ENCODE measurements around the gene GPRC5A. TPM values are rescaled to one million over a fixed set of nuclear protein-coding genes. Genes with fewer than 3 reads are reported as not detected.

Gene GPRC5A
- total RNA-seq, 1 experiment from 2014 or later: 0.56 TPM

DNA sequence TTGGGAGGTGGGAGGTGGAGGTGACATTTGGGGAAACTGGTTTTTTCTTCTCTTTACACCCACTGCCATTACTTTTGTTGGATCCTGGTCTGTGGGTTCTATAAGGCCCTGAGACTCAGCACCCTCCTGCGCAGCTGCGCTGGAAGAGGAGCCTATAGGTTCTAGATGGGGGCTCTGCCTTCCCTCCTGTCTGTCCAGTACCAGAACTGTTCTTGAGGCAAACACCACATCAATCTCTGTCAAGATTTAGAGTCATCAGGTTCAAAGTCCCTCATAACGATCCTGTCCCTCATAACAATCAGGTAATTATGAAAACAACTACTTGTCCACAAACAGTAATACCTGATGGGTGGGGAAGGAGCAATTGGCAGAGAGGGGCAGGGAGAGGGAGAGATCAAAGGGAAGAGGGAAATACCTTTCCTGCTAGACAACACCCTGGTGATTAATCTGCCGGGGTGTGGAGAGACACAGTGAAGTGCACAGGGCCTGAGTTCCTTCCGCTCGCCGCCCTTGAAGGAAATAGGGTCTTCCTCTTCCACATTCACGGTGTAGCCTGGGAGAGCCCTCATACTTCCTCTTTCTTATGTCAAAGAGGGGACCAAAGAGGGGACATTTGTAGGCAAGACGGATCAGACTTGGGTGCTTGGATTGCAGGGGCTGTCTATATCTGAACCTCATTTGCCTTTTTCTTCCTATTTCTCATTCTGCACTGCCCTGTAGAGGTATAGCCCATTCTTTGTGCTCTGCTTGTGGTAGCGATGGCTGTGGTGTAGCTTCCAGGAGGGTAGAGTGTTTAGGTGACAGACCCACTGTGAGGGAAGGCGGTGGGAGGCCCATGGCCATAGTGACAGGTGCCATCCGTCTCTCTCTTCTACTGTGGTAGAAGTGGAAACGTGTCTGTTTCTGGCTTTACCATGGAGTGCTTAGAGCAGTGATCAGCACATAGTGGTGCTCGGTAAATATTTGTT, 12.6 kb downstream of the GPRC5A start:
- intact Hi-C loops (cut with micrococcal nuclease; ENCODE audit: unreplicated experiment): no loop called here
- no peaks in the 10 kb centered on the region for H3K9me3 ChIP-seq (ENCODE audit: low read depth, low read length, poor library complexity, severe bottlenecking)
- no peaks in the 10 kb centered on the region for H3K36me3 ChIP-seq (ENCODE audit: insufficient read depth, low read length, poor library complexity, severe bottlenecking)
- H3K4me1 ChIP-seq (ENCODE audit: insufficient read depth, low read length, poor library complexity, severe bottlenecking): no peaks in the 10 kb centered on the region
- DNase-seq (ENCODE audit: low spot score): no peak
- H3K27me3 ChIP-seq (replicated peaks; ENCODE audit: insufficient read depth, low read depth, low read length, poor library complexity): no peaks in the 10 kb centered on the region
- BruUV-seq (replicated peaks): no TSS peak
- no peak overlapping the region for H3K4me3 ChIP-seq (ENCODE audit: low read depth, low read length, poor library complexity, severe bottlenecking)
- CTCF ChIA-PET: no interaction called here
- POLR2A ChIA-PET (ENCODE audit: low non-redundant PET): no interaction called here
- TF ChIP-seq, protein P1, sequence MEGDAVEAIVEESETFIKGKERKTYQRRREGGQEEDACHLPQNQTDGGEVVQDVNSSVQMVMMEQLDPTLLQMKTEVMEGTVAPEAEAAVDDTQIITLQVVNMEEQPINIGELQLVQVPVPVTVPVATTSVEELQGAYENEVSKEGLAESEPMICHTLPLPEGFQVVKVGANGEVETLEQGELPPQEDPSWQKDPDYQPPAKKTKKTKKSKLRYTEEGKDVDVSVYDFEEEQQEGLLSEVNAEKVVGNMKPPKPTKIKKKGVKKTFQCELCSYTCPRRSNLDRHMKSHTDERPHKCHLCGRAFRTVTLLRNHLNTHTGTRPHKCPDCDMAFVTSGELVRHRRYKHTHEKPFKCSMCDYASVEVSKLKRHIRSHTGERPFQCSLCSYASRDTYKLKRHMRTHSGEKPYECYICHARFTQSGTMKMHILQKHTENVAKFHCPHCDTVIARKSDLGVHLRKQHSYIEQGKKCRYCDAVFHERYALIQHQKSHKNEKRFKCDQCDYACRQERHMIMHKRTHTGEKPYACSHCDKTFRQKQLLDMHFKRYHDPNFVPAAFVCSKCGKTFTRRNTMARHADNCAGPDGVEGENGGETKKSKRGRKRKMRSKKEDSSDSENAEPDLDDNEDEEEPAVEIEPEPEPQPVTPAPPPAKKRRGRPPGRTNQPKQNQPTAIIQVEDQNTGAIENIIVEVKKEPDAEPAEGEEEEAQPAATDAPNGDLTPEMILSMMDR (conservative IDR thresholded peaks at IDR 0.05; ENCODE audit: low read depth, low read length): no peak
- no peak overlapping the region for H3K27ac ChIP-seq (ENCODE audit: low read depth, low read length, poor library complexity, severe bottlenecking)

DNA sequence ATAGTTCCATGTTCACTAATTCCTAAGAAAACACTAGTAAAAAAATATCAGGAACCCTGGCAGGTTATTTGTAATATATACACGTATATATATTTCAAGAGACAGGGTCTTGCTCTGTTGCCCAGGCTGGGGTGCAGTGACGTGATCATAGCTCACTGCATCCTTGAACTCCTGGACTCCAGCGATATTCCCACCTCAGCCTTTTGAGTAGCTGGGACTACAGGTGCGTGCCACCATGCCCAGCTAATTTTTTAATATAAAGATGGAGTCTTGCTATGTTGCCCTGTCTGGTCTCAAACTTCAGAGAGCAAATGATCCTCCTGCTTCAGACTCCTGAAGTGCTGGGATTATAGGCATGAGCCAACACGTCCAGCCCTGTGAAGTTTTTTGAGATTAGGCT, 16.2 kb downstream of the GPRC5A start:
- CTCF ChIA-PET: no interaction called here

DNA sequence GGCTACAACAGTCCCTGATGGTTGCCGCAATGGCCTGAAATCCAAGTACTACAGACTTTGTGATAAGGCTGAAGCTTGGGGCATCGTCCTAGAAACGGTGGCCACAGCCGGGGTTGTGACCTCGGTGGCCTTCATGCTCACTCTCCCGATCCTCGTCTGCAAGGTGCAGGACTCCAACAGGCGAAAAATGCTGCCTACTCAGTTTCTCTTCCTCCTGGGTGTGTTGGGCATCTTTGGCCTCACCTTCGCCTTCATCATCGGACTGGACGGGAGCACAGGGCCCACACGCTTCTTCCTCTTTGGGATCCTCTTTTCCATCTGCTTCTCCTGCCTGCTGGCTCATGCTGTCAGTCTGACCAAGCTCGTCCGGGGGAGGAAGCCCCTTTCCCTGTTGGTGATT, 16.9 kb downstream of the GPRC5A start:
- POLR2A ChIA-PET (ENCODE audit: low non-redundant PET): no interaction called here
- CTCF ChIA-PET: no interaction called here
- intact Hi-C loops (cut with micrococcal nuclease; ENCODE audit: unreplicated experiment): no loop called here
- no TSS peak for BruUV-seq (replicated peaks)
- Histone ChIP-seq H3K4me3 (ENCODE audit: low read depth, low read length, poor library complexity, severe bottlenecking) (no peak overlapping the region), H3K4me1 (ENCODE audit: insufficient read depth, low read length, poor library complexity, severe bottlenecking) (no peaks in the 10 kb centered on the region), H3K36me3 (ENCODE audit: insufficient read depth, low read length, poor library complexity, severe bottlenecking) (no peaks in the 10 kb centered on the region), H3K27me3 (replicated peaks; ENCODE audit: insufficient read depth, low read depth, low read length, poor library complexity) (no peaks in the 10 kb centered on the region), H3K9me3 (ENCODE audit: low read depth, low read length, poor library complexity, severe bottlenecking) (no peaks in the 10 kb centered on the region), H3K27ac (ENCODE audit: low read depth, low read length, poor library complexity, severe bottlenecking) (no peak overlapping the region)
- TF ChIP-seq, protein P1 (conservative IDR thresholded peaks at IDR 0.05; ENCODE audit: low read depth, low read length): no peak
- no peak for TF ChIP-seq EZH2 (IDR thresholded peaks at IDR 0.05; ENCODE audit: borderline replicate concordance, low read depth, low read length, poor library complexity, severe bottlenecking)
- no peak for DNase-seq (ENCODE audit: low spot score)

More for the DNA sequence above, 16.2 kb downstream of the GPRC5A start:
- DNase-seq (ENCODE audit: low spot score): no peak
- H3K36me3 ChIP-seq (ENCODE audit: insufficient read depth, low read length, poor library complexity, severe bottlenecking): no peaks in the 10 kb centered on the region
- intact Hi-C loops (cut with micrococcal nuclease; ENCODE audit: unreplicated experiment): no loop called here
- H3K4me3 ChIP-seq (ENCODE audit: low read depth, low read length, poor library complexity, severe bottlenecking): no peak overlapping the region
- no peak overlapping the region for H3K27ac ChIP-seq (ENCODE audit: low read depth, low read length, poor library complexity, severe bottlenecking)
- POLR2A ChIA-PET (ENCODE audit: low non-redundant PET): no interaction called here
- no TSS peak for BruUV-seq (replicated peaks)
- H3K27me3 ChIP-seq (replicated peaks; ENCODE audit: insufficient read depth, low read depth, low read length, poor library complexity): no peaks in the 10 kb centered on the region
- H3K4me1 ChIP-seq (ENCODE audit: insufficient read depth, low read length, poor library complexity, severe bottlenecking): no peaks in the 10 kb centered on the region
- TF ChIP-seq EZH2 (IDR thresholded peaks at IDR 0.05; ENCODE audit: borderline replicate concordance, low read depth, low read length, poor library complexity, severe bottlenecking): no peak
- TF ChIP-seq, protein P1 (conservative IDR thresholded peaks at IDR 0.05; ENCODE audit: low read depth, low read length): no peak
- H3K9me3 ChIP-seq (ENCODE audit: low read depth, low read length, poor library complexity, severe bottlenecking): no peaks in the 10 kb centered on the region

Data from A673 (cell line).